ENCODE data around the gene C1orf122.

Gene C1orf122

GRCh38 chr1:37844536-37844935 is 36.9 kb downstream of the C1orf122 start:
- DNase-seq (ENCODE audit: low read depth in 4 of 4, low spot score in 1 of 4) = no peak

GRCh38 chr1:37845049-37845646 is 37.6 kb downstream of the C1orf122 start:
- no peak for DNase-seq (ENCODE audit: low read depth in 4 of 4, low spot score in 1 of 4)

GRCh38 chr1:37845786-37846185 is 38.2 kb downstream of the C1orf122 start:
- DNase-seq (ENCODE audit: low read depth in 4 of 4, low spot score in 1 of 4) = no peak

- DNase-seq (ENCODE audit: low read depth in 4 of 4, low spot score in 1 of 4) = no peak
Observed at GRCh38 chr1:37846647-37847339, 39.2 kb downstream of the C1orf122 start.

GRCh38 chr1:37849480-37849879 is 41.9 kb downstream of the C1orf122 start:
- no peak for DNase-seq (ENCODE audit: low read depth in 4 of 4, low spot score in 1 of 4)

GRCh38 chr1:37850352-37850955 is 42.9 kb downstream of the C1orf122 start:
- no peak for DNase-seq (ENCODE audit: low read depth in 4 of 4, low spot score in 1 of 4)

- no peak for DNase-seq (ENCODE audit: low read depth in 4 of 4, low spot score in 1 of 4)
Observed at GRCh38 chr1:37851262-37851661, 43.7 kb downstream of the C1orf122 start.

- no peak for DNase-seq (ENCODE audit: low read depth in 4 of 4, low spot score in 1 of 4)
Observed at GRCh38 chr1:37851782-37852210, 44.2 kb downstream of the C1orf122 start.

GRCh38 chr1:37853157-37853556 is 45.6 kb downstream of the C1orf122 start:
- DNase-seq (ENCODE audit: low read depth in 4 of 4, low spot score in 1 of 4) = no peak

- no peak for DNase-seq (ENCODE audit: low read depth in 4 of 4, low spot score in 1 of 4)
Observed at GRCh38 chr1:37854406-37854805, 46.8 kb downstream of the C1orf122 start.

All from stimulated activated CD4-positive, alpha-beta T cell treated with anti-CD3 and anti-CD28 coated beads, Interleukin-1b, Interleukin-23, amount 100 ng/mL, for 24 hours (primary cell).